Measurements from ENCODE around the gene ARSG.

Gene ARSG

GRCh38 chr17:68291836-68292688 is 767 bp downstream of the ARSG start:
- H3K36me3 Mint-ChIP-seq (ENCODE audit: low read depth): no peaks in the 10 kb centered on the region
- peak; percentile 75 for DNase-seq
- H3K9me3 Mint-ChIP-seq: no peaks in the 10 kb centered on the region
- H3K4me3 Mint-ChIP-seq: peak overlapping the region; percentile 80
- H3K4me1 Mint-ChIP-seq: peaks cover 29% of the 10 kb centered on the region
- TF ChIP-seq CTCF (IDR thresholded peaks at IDR 0.05): no peak
- H3K27me3 Mint-ChIP-seq (ENCODE audit: low read depth, poor library complexity): peaks cover 77% of the 10 kb centered on the region
- H3K27ac Mint-ChIP-seq: no peak overlapping the region

- TF ChIP-seq CTCF (IDR thresholded peaks at IDR 0.05): no peak
- no peak for DNase-seq
- no peak overlapping the region for H3K27ac Mint-ChIP-seq
- H3K4me3 Mint-ChIP-seq: peak overlapping the region; percentile 80
- no peaks in the 10 kb centered on the region for H3K36me3 Mint-ChIP-seq (ENCODE audit: low read depth)
- H3K4me1 Mint-ChIP-seq: peaks cover 29% of the 10 kb centered on the region
- peaks cover 71% of the 10 kb centered on the region for H3K27me3 Mint-ChIP-seq (ENCODE audit: low read depth, poor library complexity)
- H3K9me3 Mint-ChIP-seq: no peaks in the 10 kb centered on the region
Observed at GRCh38 chr17:68292689-68293040, 1.4 kb downstream of the ARSG start.

GRCh38 chr17:68293490-68294195 is 2.3 kb downstream of the ARSG start:
- H3K9me3 Mint-ChIP-seq: no peaks in the 10 kb centered on the region
- DNase-seq: no peak
- peaks cover 61% of the 10 kb centered on the region for H3K27me3 Mint-ChIP-seq (ENCODE audit: low read depth, poor library complexity)
- H3K4me1 Mint-ChIP-seq: peaks cover 29% of the 10 kb centered on the region
- H3K4me3 Mint-ChIP-seq: no peak overlapping the region
- no peak for TF ChIP-seq CTCF (IDR thresholded peaks at IDR 0.05)
- H3K36me3 Mint-ChIP-seq (ENCODE audit: low read depth): no peaks in the 10 kb centered on the region
- H3K27ac Mint-ChIP-seq: no peak overlapping the region

- Mint-ChIP-seq H3K4me3 (no peak overlapping the region), H3K27me3 (ENCODE audit: low read depth, poor library complexity) (peaks cover 56% of the 10 kb centered on the region), H3K36me3 (ENCODE audit: low read depth) (no peaks in the 10 kb centered on the region), H3K27ac (no peak overlapping the region), H3K4me1 (peaks cover 24% of the 10 kb centered on the region), H3K9me3 (no peaks in the 10 kb centered on the region)
- no peak for TF ChIP-seq CTCF (IDR thresholded peaks at IDR 0.05)
- DNase-seq: no peak
Observed at GRCh38 chr17:68294196-68294555, 2.9 kb downstream of the ARSG start.

- peaks cover 20% of the 10 kb centered on the region for H3K4me1 Mint-ChIP-seq
- H3K27me3 Mint-ChIP-seq (ENCODE audit: low read depth, poor library complexity): peaks cover 51% of the 10 kb centered on the region
- no peak overlapping the region for H3K4me3 Mint-ChIP-seq
- peaks cover 4% of the 10 kb centered on the region for H3K36me3 Mint-ChIP-seq (ENCODE audit: low read depth)
- DNase-seq: no peak
- H3K9me3 Mint-ChIP-seq: no peaks in the 10 kb centered on the region
- TF ChIP-seq CTCF (IDR thresholded peaks at IDR 0.05): no peak
- H3K27ac Mint-ChIP-seq: no peak overlapping the region
Observed at GRCh38 chr17:68294617-68295016, 3.3 kb downstream of the ARSG start.

Measured in nephron progenitor cell (in vitro differentiated cells).